GM12875 (cell line): ENCODE measurements around the gene RAB31.

Source experiments
- H3K4me3 ChIP-seq: one replicate; pipeline ENCODE4 v1.5.1; 2011; ENCODE audit warnings: low read depth, low read length, control low read depth
- CTCF ChIP-seq: IDR thresholded peaks from 2 replicates; pipeline ENCODE4 v1.5.1; 2011; ENCODE audit warnings: low read depth, mild to moderate bottlenecking, control low read depth, inconsistent platforms, low read length, moderate library complexity, borderline replicate concordance; ENCODE audit not compliant: insufficient read depth

The RAB31 gene

GRCh38 chr18:9831723-9832199, 123.7 kb downstream of the RAB31 start:
- no peak overlapping the region for H3K4me3 ChIP-seq
- TF ChIP-seq CTCF = no peak

GRCh38 chr18:9832871-9833270, 124.8 kb downstream of the RAB31 start:
- TF ChIP-seq CTCF = no peak
- no peak overlapping the region for H3K4me3 ChIP-seq

- no peak overlapping the region for H3K4me3 ChIP-seq
- no peak for TF ChIP-seq CTCF
These were observed 126.5 kb downstream of the RAB31 start for GRCh38 chr18:9834551-9834950.

- no peak overlapping the region for H3K4me3 ChIP-seq
- TF ChIP-seq CTCF = no peak
These were observed 127.1 kb downstream of the RAB31 start for GRCh38 chr18:9835113-9835755.

- H3K4me3 ChIP-seq = no peak overlapping the region
- no peak for TF ChIP-seq CTCF
These were observed 127.7 kb downstream of the RAB31 start for GRCh38 chr18:9835825-9836224.

- no peak for TF ChIP-seq CTCF
- no peak overlapping the region for H3K4me3 ChIP-seq
These were observed 130.2 kb downstream of the RAB31 start for GRCh38 chr18:9838144-9838877.

- no peak for TF ChIP-seq CTCF
- H3K4me3 ChIP-seq = no peak overlapping the region
These were observed 131.1 kb downstream of the RAB31 start for GRCh38 chr18:9839211-9839610.
